HG03521 (cell line): Measurements from ENCODE around the gene ATP6V1G3.
"Not testable (repeated sequence)": the region's sequence is repeated elsewhere in the genome, so short reads cannot be mapped to it uniquely, and the experiment has no call there.

ENCODE experiments used
- ATAC-seq: cut with Tn5 transposase; IDR thresholded peaks from one replicate; pipeline ENCODE4 v1.9.1; 2021; ENCODE audit warnings: mild to moderate bottlenecking, moderate library complexity; ENCODE audit not compliant: unreplicated experiment

ATP6V1G3 gene, protein sequence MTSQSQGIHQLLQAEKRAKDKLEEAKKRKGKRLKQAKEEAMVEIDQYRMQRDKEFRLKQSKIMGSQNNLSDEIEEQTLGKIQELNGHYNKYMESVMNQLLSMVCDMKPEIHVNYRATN

GRCh38 chr1:198540580-198540979 is at the start of gene ATP6V1G3:
TSS of gene ATP6V1G3 (minus strand) at chr1:198540680. CDS start at chr1:198540650, 30 bp downstream.
- no peak for ATAC-seq

GRCh38 chr1:198588845-198589244 is 48.4 kb upstream of the ATP6V1G3 start:
- ATAC-seq: no peak

- no peak for ATAC-seq
Measured at GRCh38 chr1:198584163-198584562, 43.7 kb upstream of the ATP6V1G3 start.

DNA sequence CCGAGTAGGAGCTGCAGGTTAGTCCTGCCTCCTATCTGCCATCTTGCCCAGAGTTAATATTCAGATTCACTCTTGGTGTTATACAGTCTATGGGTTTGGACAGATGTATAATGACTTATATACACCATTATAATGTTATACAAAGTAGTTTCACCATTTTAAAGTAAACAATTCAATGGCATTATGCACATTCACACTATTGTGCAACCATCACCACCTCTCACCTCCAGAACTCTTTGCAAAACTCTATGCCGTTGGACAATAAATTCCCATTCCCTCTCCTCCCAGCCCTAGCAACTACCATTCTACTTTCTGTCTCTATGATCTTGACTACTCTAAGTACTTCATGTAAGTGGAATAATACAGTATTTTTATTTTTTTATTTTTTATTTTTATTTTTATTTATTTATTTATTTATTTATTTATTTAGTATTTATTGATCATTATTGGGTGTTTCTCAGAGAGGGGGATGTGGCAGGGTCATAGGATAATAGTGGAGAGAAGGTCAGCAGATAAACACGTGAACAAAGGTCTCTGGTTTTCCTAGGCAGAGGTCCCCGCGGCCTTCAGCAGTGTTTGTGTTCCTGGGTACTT is 42.8 kb upstream of the ATP6V1G3 start:
- ATAC-seq: not testable (repeated sequence)

DNA sequence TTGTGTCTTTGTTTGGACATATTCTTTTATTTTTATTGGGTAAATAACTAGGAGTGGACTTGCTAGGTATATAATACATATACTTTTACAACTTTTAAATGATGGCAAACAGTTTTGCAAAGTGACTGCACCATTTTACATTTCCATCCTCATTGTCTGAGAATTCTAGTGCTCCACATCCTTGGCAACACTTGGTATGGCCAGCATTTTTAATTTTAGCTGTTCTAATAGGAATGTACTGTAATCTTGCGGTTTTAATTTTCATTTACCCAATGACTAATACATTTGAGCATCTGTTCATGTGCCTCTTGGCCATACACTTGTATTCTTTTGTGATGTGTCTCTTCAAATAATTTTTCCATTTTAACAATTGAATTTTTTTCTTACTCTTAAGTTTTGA is 37.0 kb upstream of the ATP6V1G3 start:
- no peak for ATAC-seq

DNA sequence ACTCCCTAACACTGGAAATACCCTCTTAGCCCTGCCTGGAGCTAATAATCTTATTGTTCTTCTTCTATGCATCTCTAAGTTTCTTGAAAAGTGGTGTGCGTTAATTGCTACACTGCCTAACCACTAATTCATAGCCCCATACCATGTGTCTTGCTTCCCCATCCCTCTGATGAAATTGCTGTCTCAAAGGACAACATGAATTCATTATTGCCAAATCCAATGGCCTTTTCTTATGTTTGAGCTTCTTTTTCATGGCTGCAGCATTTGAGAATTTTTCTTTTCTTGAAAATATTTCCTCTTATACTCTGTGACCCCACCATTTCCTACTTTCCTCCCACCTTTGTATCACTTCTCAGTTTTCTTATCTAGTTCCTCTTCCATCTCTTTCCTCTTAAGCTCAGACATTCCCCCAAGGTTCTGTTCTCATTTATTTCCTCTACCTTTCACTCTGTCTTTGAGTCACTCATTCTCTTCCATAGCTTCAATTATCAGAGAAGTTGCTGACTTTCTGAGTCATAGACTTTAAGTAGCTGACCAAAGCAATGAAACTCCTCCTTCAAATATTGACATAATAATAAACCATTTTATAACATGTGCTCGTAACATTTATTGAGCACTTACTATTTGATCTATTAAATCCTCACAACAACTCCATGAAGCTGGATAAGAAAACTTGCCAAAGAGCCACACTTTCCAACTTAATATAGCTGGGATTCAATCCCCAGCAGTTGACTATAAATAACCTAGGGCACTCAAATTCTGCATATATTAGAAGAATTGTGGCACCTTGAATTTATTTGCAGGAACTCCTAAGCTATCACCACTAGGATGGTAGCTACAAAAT is 35.5 kb upstream of the ATP6V1G3 start:
- peak; percentile 63 for ATAC-seq

- ATAC-seq: no peak
Measured at GRCh38 chr1:198575292-198575691, 34.8 kb upstream of the ATP6V1G3 start.

DNA sequence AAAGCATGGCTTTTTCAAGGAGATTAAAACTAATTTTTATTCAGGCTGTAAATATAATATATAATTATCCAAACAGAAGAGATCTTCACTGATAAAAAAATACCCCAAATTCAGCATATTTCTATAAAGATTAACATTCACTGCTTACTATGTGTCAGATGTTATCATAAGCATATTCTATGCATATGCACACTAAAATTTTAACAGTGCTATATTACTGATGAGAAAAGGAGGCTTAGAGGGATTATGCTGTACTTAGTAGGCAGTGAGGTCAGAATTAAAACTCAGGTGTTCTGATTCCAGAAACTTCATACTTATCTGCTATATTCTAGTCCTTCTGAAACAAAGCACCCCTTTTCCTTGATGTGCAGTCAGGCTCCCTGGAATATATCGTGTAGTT is 33.8 kb upstream of the ATP6V1G3 start:
- ATAC-seq: no peak

GRCh38 chr1:198564716-198565115 is 24.2 kb upstream of the ATP6V1G3 start:
- no peak for ATAC-seq

- no peak for ATAC-seq
Measured at GRCh38 chr1:198564157-198564556, 23.7 kb upstream of the ATP6V1G3 start.

DNA sequence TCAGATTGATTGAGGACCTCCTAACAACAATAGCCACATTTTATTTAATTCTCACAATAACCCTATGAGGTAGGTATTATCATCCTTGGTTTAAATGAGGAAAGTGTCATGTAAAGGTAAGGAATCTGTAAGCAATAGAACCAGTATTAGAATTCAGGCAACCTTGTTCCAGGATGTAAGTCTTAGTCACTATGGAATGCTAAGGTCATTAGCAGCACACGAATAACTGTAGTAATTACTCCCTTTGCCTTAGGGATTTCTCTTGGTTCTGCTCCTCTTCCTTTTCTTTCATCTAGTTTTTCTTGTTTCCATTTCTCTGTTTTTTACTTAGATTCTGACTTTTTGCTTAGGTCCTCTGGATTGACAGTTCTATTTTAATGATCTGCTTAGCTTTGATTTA is 23.1 kb upstream of the ATP6V1G3 start:
- no peak for ATAC-seq

DNA sequence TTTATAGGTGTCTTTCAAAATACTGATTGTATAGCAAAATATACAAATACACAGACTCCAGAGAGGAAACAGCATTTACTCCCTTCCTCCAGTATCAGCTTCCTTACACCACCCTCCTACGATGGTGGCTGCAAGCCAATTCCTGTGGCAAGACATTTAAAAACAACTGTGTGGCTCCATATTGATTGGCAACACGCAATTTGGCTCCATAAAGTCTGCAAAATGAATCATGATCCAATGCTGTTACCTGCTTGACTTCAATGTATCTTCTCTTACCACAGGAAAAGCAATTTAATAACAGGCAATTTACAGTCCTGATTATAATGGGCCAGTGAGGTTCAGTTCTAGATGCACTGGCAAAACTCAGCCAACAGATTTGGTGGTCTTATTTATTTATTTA is 19.7 kb upstream of the ATP6V1G3 start:
- ATAC-seq: no peak

GRCh38 chr1:198559362-198559761 is 18.9 kb upstream of the ATP6V1G3 start:
- no peak for ATAC-seq

DNA sequence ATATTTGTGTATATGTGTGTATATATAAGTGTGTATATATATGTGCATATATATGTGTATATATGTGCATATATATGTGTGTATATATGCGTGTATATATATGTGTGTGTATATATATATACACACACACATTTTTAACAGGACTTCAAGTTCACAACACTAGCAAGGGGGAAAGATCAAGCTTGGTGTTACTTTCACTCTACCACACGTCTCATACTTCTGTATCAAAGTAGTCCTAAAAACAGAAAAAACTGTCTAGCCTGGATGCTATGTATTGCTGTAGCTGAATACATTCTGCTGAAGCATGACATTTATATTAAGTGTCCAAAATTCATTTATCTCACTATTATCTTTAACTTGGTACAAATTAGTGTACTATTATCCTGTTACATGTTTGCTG is 17.9 kb upstream of the ATP6V1G3 start:
- ATAC-seq: no peak

DNA sequence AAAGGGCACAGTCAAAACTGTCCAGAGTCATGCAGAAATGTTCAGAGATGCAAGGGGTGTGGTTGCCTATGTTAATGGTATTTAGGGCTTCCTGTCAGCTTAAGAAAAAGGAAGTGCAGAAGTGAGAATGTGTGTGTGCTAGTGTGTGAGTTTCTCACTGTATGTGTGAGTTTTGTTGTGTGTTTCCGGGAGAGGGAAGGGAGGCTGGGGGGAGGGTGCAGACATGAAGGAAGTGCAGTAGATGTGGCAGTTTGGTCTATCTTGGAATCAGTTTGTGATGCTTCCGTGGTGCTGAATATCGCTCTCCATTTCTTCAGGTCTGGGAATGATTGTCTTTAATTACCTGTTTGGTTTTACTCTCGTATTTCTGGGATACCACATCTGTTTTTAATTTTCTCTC is 16.5 kb upstream of the ATP6V1G3 start:
- peak; percentile 85 for ATAC-seq

- no peak for ATAC-seq
Measured at GRCh38 chr1:198552668-198553416, 12.4 kb upstream of the ATP6V1G3 start.

GRCh38 chr1:198550941-198551524 is 10.6 kb upstream of the ATP6V1G3 start:
- no peak for ATAC-seq

DNA sequence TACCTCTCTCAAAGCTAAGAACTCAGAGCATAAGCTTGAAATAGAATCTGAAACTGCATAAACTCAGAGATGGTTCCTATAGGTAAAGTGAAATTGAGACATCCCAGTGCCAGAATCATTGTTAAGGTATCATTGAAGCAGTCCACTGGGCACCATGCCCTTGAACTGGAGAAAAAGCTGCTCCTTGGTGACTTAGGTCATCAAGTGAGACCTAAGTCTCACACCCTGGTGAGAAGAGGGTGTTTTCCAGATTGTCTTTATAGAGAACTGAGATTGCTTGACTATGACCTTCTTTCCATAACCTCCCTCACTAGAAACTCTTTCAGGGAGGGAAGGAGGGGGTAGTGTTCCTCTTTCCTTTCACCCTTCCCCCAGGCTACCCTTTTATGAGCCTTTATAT is 9.4 kb upstream of the ATP6V1G3 start:
- peak; percentile 74 for ATAC-seq

GRCh38 chr1:198548890-198549289 is 8.4 kb upstream of the ATP6V1G3 start:
- ATAC-seq: no peak

GRCh38 chr1:198545156-198545555 is 4.7 kb upstream of the ATP6V1G3 start:
- no peak for ATAC-seq

- ATAC-seq: no peak
Measured at GRCh38 chr1:198544265-198544664, 3.8 kb upstream of the ATP6V1G3 start.
